ENCODE measurements around the gene DTX4. TPM values are rescaled to one million over a fixed set of nuclear protein-coding genes. Genes with fewer than 3 reads are reported as not detected.

The DTX4 gene
- total RNA-seq, 1 donor from 2014 or later, result 61.5 TPM

Other genes starting within 250 kb of the DTX4 start
- gene GLYATL1, start 232.6 kb upstream of the DTX4 start, total RNA-seq, result not detected in 2 replicates
- gene GLYATL1B, start 85.8 kb upstream of the DTX4 start, total RNA-seq, result not detected in 2 replicates
- gene FAM111B, start 64.9 kb upstream of the DTX4 start, total RNA-seq, result 6.9 and 9.2 TPM in 2 replicates
- 26.4 and 52.6 TPM in 2 replicates for gene FAM111A, start 29.3 kb upstream of the DTX4 start, total RNA-seq
- not detected in 2 replicates for gene MPEG1, start 40.8 kb downstream of the DTX4 start, total RNA-seq
- gene OR5AN1, start 186.8 kb downstream of the DTX4 start, total RNA-seq, result not detected in 2 replicates

All from lung microvascular endothelial cell (primary cell).